Caco-2 (cell line): ENCODE data around the gene CD14. TPM values are rescaled to one million over a fixed set of nuclear protein-coding genes. Genes with fewer than 3 reads are reported as not detected.

Experiments
- BruUV-seq: library from RNA; stranded (reverse); fragments of 400-500 nt; replicated peaks from 2 replicates; lab custom pipeline; 2021; lab: Mats Ljungman, UMichigan
- CTCF ChIA-PET: fragments of 300-600 bp; sonication (Branson Sonifier 250); formaldehyde crosslinking; loops from one replicate; lab custom pipeline; 2022; ENCODE audit warnings: antibody characterized with exemption; lab: Charles Lee
- POLR2A ChIA-PET: fragments of 300-600 bp; sonication (Branson Sonifier 250); formaldehyde crosslinking; loops from one replicate; lab custom pipeline; 2022; ENCODE audit warnings: antibody characterized with exemption; lab: Charles Lee
- DNase-seq, 2 experiments: peaks; one replicate each; pipeline versions ENCODE4 v3.0.0 to v3.0.0-alpha.2; 2020 to 2022
- H3K27me3 ChIP-seq: replicated peaks from 2 replicates; pipeline ENCODE4 v1.6.0; 2011; ENCODE audit warnings: low read length; ENCODE audit not compliant: control insufficient read depth, insufficient read depth
- H3K36me3 ChIP-seq: 2 replicates; pipeline ENCODE4 v1.5.1; 2011; ENCODE audit warnings: low read length; ENCODE audit not compliant: control insufficient read depth, insufficient read depth
- H3K4me1 ChIP-seq: fragments of 250-450 bp; sonication (Bioruptor Pico); 2 replicates; pipeline ENCODE4 v1.5.1; 2020; ENCODE audit warnings: mild to moderate bottlenecking
- H3K4me3 ChIP-seq: 2 replicates; pipeline ENCODE4 v1.5.1; 2011; ENCODE audit warnings: low read depth, mild to moderate bottlenecking, control low read depth, low read length
- H3K9me3 ChIP-seq: fragments of 250-450 bp; sonication (Bioruptor Pico); 2 replicates; pipeline ENCODE4 v1.5.1; 2020; ENCODE audit warnings: mild to moderate bottlenecking, moderate library complexity
- H3K27ac Mint-ChIP-seq: one replicate; pipeline ENCODE4 v1.8.0; 2022; ENCODE audit warnings: mixed read lengths; ENCODE audit not compliant: unreplicated experiment
- H3K27me3 Mint-ChIP-seq: one replicate; pipeline ENCODE4 v1.8.0; 2022; ENCODE audit warnings: mixed read lengths; ENCODE audit not compliant: insufficient read depth, unreplicated experiment
- H3K36me3 Mint-ChIP-seq: one replicate; pipeline ENCODE4 v1.8.0; 2022; ENCODE audit warnings: mild to moderate bottlenecking, mixed read lengths; ENCODE audit not compliant: insufficient read depth, unreplicated experiment
- H3K4me1 Mint-ChIP-seq: one replicate; pipeline ENCODE4 v1.8.0; 2022; ENCODE audit warnings: low read depth, mixed read lengths; ENCODE audit not compliant: unreplicated experiment
- H3K4me3 Mint-ChIP-seq: one replicate; pipeline ENCODE4 v1.8.0; 2022; ENCODE audit warnings: mild to moderate bottlenecking, moderate library complexity, mixed read lengths; ENCODE audit not compliant: unreplicated experiment
- H3K9me3 Mint-ChIP-seq: one replicate; pipeline ENCODE4 v1.8.0; 2022; ENCODE audit warnings: mixed read lengths; ENCODE audit not compliant: unreplicated experiment
- intact Hi-C: fragments of 100-400 bp; cut with micrococcal nuclease; formaldehyde crosslinking; loops from one replicate; pipeline ENCODE4 v1.10.0; 2022; ENCODE audit not compliant: unreplicated experiment
- total RNA-seq: library from RNA; stranded (reverse); gene quantifications from 2 replicates; pipeline ENCODE4 v1.2.3, GENCODE V29; 2022
- TF ChIP-seq, protein P1 (sequence below), 2 experiments: fragments of 200-600 bp in 1 of 2; IDR thresholded peaks; 1 replicate in 1 of 2; 2 replicates in 1 of 2; pipeline versions ENCODE4 v1.5.1 to v1.8.0; 2011 to 2022; ENCODE audit warnings: antibody characterized with exemption in 1 of 2, control low read depth in 1 of 2, inconsistent platforms in 1 of 2, low read depth in 1 of 2, low read length in 1 of 2, mild to moderate bottlenecking in 1 of 2, moderate library complexity in 1 of 2; ENCODE audit not compliant: insufficient read depth in 1 of 2, severe bottlenecking in 1 of 2, unreplicated experiment in 1 of 2

Gene CD14
- total RNA-seq, 1 experiment from 2014 or later = 13.3 TPM

DNA sequence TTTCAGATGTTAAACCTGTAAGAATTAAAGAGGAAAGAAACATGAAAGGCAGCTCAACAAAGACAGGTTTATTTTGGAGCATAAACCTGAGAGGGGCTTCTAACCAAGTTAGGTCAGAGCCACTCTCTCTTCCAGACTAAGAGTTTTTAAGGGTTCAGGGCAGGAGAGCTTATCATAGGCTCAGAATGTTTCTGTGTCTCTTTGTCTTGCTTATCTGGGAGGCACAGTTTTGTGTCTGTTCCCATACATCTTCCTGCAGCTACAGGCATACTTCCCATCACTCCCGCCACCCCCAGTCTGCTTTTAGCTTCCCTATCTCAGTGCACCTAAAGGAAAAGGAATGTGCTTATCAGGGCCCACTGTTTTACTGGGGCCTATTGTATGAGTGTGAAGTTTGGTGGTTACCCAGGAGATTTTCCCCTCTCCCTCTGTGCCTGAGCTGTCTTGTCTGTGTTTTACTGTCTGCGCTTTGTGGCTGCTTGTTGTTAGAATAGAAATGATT lies 21.9 kb downstream of the CD14 start:
- TF ChIP-seq, protein P1, sequence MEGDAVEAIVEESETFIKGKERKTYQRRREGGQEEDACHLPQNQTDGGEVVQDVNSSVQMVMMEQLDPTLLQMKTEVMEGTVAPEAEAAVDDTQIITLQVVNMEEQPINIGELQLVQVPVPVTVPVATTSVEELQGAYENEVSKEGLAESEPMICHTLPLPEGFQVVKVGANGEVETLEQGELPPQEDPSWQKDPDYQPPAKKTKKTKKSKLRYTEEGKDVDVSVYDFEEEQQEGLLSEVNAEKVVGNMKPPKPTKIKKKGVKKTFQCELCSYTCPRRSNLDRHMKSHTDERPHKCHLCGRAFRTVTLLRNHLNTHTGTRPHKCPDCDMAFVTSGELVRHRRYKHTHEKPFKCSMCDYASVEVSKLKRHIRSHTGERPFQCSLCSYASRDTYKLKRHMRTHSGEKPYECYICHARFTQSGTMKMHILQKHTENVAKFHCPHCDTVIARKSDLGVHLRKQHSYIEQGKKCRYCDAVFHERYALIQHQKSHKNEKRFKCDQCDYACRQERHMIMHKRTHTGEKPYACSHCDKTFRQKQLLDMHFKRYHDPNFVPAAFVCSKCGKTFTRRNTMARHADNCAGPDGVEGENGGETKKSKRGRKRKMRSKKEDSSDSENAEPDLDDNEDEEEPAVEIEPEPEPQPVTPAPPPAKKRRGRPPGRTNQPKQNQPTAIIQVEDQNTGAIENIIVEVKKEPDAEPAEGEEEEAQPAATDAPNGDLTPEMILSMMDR (IDR thresholded peaks at IDR 0.05; ENCODE audit: insufficient read depth in 1 of 2, low read depth in 1 of 2, low read length in 1 of 2, severe bottlenecking in 1 of 2, unreplicated experiment in 1 of 2) = no peak
- no peaks in the 10 kb centered on the region for H3K36me3 Mint-ChIP-seq
- peak overlapping the region; percentile 63 for H3K27ac Mint-ChIP-seq
- Histone ChIP-seq H3K27me3 (no peaks in the 10 kb centered on the region), H3K9me3 (peaks cover 7% of the 10 kb centered on the region; the same call in 1 of the 2 replicates), H3K4me1 (no peaks in the 10 kb centered on the region), H3K36me3 (no peaks in the 10 kb centered on the region), H3K4me3 (no peak overlapping the region)
- no peaks in the 10 kb centered on the region for H3K27me3 Mint-ChIP-seq
- intact Hi-C loops = loop anchor here (2.0 kb wide), 1 partner anchor 28 kb away; the partner anchor contains the start of gene TMCO6
- DNase-seq = peak; percentile 44 to 50
- no TSS peak for BruUV-seq
- CTCF ChIA-PET = interaction anchor here (0.6 kb wide), 1 partner anchor 23 kb away, joined by 4 read pairs; no protein-coding TSS in a partner anchor
- H3K9me3 Mint-ChIP-seq = peaks cover 9% of the 10 kb centered on the region
- no peaks in the 10 kb centered on the region for H3K4me1 Mint-ChIP-seq
- POLR2A ChIA-PET = interaction anchor here (0.6 kb wide), 1 partner anchor 47 kb away, joined by 5 read pairs; no protein-coding TSS in a partner anchor
- no peak overlapping the region for H3K4me3 Mint-ChIP-seq

DNA sequence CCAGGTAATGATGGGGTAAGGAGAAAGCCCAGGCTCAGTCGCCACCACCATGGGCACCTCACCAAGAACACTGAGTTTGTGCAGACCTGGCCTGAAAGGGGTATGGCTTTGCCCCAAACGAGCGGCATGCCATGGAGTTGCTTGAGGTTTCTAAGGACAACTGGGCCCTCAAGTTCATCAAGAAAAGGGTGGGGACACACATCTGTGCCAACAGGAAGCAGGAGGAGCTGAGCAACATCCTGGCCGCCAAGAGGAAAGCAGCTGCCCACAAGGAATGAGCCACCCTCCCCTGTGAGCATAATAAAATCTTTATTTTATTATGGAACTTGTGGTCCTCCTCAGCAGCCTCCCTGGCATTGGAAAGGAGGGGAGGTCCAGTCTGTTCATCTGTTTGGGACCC lies 23.8 kb downstream of the CD14 start:
- Histone ChIP-seq H3K36me3 (no peaks in the 10 kb centered on the region), H3K27me3 (no peaks in the 10 kb centered on the region), H3K9me3 (peaks cover 7% of the 10 kb centered on the region; the same call in 1 of the 2 replicates), H3K4me3 (no peak overlapping the region), H3K4me1 (no peaks in the 10 kb centered on the region)
- TF ChIP-seq, protein P1 (IDR thresholded peaks at IDR 0.05; ENCODE audit: insufficient read depth in 1 of 2, low read depth in 1 of 2, low read length in 1 of 2, severe bottlenecking in 1 of 2, unreplicated experiment in 1 of 2) = no peak
- no TSS peak for BruUV-seq
- intact Hi-C loops = no loop called here
- no peaks in the 10 kb centered on the region for H3K27me3 Mint-ChIP-seq
- no peaks in the 10 kb centered on the region for H3K36me3 Mint-ChIP-seq
- H3K27ac Mint-ChIP-seq = no peak overlapping the region
- POLR2A ChIA-PET = no interaction called here
- no peaks in the 10 kb centered on the region for H3K4me1 Mint-ChIP-seq
- DNase-seq = no peak
- H3K4me3 Mint-ChIP-seq = no peak overlapping the region
- CTCF ChIA-PET = no interaction called here
- peaks cover 9% of the 10 kb centered on the region for H3K9me3 Mint-ChIP-seq

DNA sequence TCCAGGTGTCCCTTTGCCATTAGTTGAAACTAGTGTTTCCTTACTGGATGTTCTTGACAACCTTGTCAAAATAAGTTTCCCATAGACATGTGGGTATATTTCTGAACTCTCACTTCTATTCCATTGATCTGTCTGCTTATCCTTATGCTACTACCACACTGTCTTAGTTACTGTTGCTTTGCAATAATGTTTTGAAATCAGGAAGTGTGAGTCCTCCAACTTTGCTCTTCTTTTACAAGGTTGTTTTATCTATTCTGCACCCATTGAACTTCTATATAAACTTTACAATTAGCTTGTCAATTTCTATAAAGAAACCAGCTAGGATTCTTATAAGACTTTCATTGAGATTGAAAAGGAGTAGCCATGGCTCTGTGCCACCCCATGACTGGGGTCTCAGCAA lies 24.3 kb downstream of the CD14 start:
- Mint-ChIP-seq H3K27ac (no peak overlapping the region), H3K4me3 (no peak overlapping the region), H3K9me3 (peaks cover 9% of the 10 kb centered on the region), H3K4me1 (no peaks in the 10 kb centered on the region), H3K36me3 (no peaks in the 10 kb centered on the region), H3K27me3 (no peaks in the 10 kb centered on the region)
- H3K4me1 ChIP-seq = no peaks in the 10 kb centered on the region
- intact Hi-C loops = no loop called here
- H3K9me3 ChIP-seq = peaks cover 7% of the 10 kb centered on the region; the same call in 1 of the 2 replicates
- no peak for DNase-seq
- CTCF ChIA-PET = no interaction called here
- no TSS peak for BruUV-seq
- POLR2A ChIA-PET = no interaction called here
- no peaks in the 10 kb centered on the region for H3K27me3 ChIP-seq
- no peaks in the 10 kb centered on the region for H3K36me3 ChIP-seq
- H3K4me3 ChIP-seq = no peak overlapping the region
- TF ChIP-seq, protein P1 (IDR thresholded peaks at IDR 0.05; ENCODE audit: insufficient read depth in 1 of 2, low read depth in 1 of 2, low read length in 1 of 2, severe bottlenecking in 1 of 2, unreplicated experiment in 1 of 2) = no peak
